Osteocyte (in vitro differentiated cells): Measurements from ENCODE around the gene CADM2. TPM values are rescaled to one million over a fixed set of nuclear protein-coding genes. Genes with fewer than 3 reads are reported as not detected.

ENCODE experiments used
- DNase-seq: peaks from one replicate; pipeline ENCODE4 v3.0.0; 2021; ENCODE audit warnings: mixed read lengths; ENCODE audit not compliant: unreplicated experiment; ENCODE audit errors: extremely low spot score
- H3K27ac Mint-ChIP-seq: one replicate; pipeline ENCODE4 v1.8.0; 2021; ENCODE audit warnings: mild to moderate bottlenecking, mixed read lengths; ENCODE audit not compliant: unreplicated experiment
- H3K27me3 Mint-ChIP-seq: one replicate; pipeline ENCODE4 v1.8.0; 2021; ENCODE audit warnings: mixed read lengths; ENCODE audit not compliant: unreplicated experiment
- H3K36me3 Mint-ChIP-seq: one replicate; pipeline ENCODE4 v1.8.0; 2021; ENCODE audit warnings: mixed read lengths; ENCODE audit not compliant: unreplicated experiment
- H3K4me1 Mint-ChIP-seq: one replicate; pipeline ENCODE4 v1.8.0; 2021; ENCODE audit warnings: mixed read lengths; ENCODE audit not compliant: unreplicated experiment
- H3K4me3 Mint-ChIP-seq: one replicate; pipeline ENCODE4 v1.8.0; 2021; ENCODE audit warnings: mild to moderate bottlenecking, moderate library complexity, mixed read lengths; ENCODE audit not compliant: unreplicated experiment
- H3K9me3 Mint-ChIP-seq: one replicate; pipeline ENCODE4 v1.8.0; 2021; ENCODE audit warnings: mixed read lengths; ENCODE audit not compliant: unreplicated experiment
- total RNA-seq: library from RNA; stranded (reverse); gene quantifications from 2 replicates; pipeline ENCODE4 v1.2.1, GENCODE V29; 2021
- TF ChIP-seq, protein P1 (sequence below): fragments of 200-600 bp; sonication (generic); IDR thresholded peaks from 2 replicates; pipeline ENCODE4 v1.5.0; 2021; ENCODE audit warnings: antibody characterized with exemption, mild to moderate bottlenecking, moderate library complexity

Gene CADM2
- total RNA-seq, 1 donor from 2014 or later = 1.5 TPM

DNA sequence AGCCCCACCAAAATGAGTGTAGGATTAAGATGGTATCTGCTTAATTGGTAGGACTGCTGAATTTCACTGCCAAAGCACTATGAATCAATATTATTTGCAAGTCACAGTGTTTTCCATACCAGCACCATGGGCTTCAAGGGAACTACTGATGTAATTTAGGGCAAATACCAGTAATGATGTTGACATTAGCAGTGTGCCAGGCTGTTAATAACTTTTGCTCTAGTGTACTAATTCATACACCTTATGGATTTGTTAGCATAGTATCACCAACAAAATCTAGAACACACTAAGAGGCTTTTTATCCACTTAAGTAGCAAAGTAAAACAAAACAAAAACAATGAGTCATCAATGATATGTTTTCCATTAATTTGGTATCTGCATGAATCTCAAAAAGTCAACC, 888.2 kb downstream of the CADM2 start:
- Mint-ChIP-seq H3K36me3 (no peaks in the 10 kb centered on the region), H3K9me3 (no peaks in the 10 kb centered on the region), H3K27me3 (peaks cover 3% of the 10 kb centered on the region), H3K27ac (no peak overlapping the region), H3K4me3 (no peak overlapping the region), H3K4me1 (no peaks in the 10 kb centered on the region)
- no peak for DNase-seq
- TF ChIP-seq, protein P1, sequence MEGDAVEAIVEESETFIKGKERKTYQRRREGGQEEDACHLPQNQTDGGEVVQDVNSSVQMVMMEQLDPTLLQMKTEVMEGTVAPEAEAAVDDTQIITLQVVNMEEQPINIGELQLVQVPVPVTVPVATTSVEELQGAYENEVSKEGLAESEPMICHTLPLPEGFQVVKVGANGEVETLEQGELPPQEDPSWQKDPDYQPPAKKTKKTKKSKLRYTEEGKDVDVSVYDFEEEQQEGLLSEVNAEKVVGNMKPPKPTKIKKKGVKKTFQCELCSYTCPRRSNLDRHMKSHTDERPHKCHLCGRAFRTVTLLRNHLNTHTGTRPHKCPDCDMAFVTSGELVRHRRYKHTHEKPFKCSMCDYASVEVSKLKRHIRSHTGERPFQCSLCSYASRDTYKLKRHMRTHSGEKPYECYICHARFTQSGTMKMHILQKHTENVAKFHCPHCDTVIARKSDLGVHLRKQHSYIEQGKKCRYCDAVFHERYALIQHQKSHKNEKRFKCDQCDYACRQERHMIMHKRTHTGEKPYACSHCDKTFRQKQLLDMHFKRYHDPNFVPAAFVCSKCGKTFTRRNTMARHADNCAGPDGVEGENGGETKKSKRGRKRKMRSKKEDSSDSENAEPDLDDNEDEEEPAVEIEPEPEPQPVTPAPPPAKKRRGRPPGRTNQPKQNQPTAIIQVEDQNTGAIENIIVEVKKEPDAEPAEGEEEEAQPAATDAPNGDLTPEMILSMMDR = no peak

DNA sequence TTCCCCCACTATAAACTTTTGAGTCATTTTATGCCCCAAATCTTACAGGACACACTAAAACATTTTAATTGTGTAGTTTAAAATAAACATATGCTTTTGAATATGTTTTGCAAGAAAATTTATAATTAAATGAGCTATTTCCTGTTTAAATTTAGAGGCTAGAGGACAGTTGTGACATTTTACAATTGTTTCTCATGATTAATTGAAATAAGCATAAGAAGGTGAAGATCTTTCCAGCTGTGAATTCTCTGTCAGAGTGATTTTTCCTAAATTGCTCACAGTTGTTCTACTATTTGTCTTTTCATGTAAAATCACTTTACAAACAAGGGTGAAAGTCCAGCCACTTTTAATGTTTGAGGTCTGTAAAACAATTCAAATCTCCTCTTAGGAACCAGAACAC, 892.3 kb downstream of the CADM2 start:
- peaks cover 3% of the 10 kb centered on the region for H3K27me3 Mint-ChIP-seq
- TF ChIP-seq, protein P1 = no peak
- H3K4me1 Mint-ChIP-seq = no peaks in the 10 kb centered on the region
- no peak overlapping the region for H3K27ac Mint-ChIP-seq
- no peak overlapping the region for H3K4me3 Mint-ChIP-seq
- H3K36me3 Mint-ChIP-seq = no peaks in the 10 kb centered on the region
- no peak for DNase-seq
- no peaks in the 10 kb centered on the region for H3K9me3 Mint-ChIP-seq

DNA sequence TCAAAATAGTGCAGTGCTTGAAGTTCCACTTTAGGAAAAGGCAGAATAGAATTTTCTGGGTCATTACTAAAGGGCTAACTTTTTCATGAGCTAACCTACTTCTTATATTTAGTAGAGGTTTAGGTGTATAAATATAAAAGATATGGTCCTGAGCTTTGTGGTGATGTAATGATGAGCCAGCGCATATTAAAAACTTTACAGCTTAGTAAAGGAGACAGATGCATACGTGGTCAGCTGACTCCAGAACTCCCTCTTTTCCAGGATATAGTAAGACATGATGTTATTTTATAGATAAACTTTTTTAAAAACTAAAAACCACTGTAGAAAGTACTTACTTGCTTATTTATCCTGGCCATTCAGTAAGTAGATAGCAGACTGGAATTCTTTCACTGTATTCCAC, 895.0 kb downstream of the CADM2 start:
- H3K27me3 Mint-ChIP-seq = peaks cover 3% of the 10 kb centered on the region
- H3K9me3 Mint-ChIP-seq = no peaks in the 10 kb centered on the region
- H3K4me3 Mint-ChIP-seq = no peak overlapping the region
- TF ChIP-seq, protein P1 = no peak
- H3K27ac Mint-ChIP-seq = no peak overlapping the region
- no peaks in the 10 kb centered on the region for H3K4me1 Mint-ChIP-seq
- no peaks in the 10 kb centered on the region for H3K36me3 Mint-ChIP-seq
- no peak for DNase-seq

DNA sequence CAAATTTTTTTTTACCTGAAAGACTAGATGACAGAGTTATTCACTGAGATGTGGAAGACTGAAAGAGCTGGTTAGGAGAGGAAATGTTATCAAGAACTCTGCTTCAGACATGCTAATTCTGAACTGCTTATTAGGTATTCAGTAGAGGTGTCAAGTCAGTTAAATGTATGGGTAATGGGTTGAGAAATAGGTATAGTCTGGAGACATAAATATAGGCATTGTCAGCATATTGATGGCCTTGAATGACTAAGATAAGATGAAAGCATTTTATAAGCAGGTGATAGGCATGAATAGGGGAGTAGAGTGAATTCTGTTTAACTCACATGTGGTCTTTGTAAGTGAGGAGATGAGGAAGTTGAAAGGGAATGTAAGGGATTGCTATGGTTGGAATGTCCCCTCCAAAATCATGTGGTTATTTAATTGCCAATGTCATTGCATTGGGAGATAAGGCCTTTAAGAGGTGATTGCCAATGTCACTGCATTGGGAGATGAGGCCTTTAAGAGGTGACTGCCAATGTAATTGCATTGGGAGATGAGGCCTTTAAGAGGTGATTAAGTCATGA, 904.2 kb downstream of the CADM2 start:
- no peak for DNase-seq
- H3K4me1 Mint-ChIP-seq = no peaks in the 10 kb centered on the region
- H3K9me3 Mint-ChIP-seq = no peaks in the 10 kb centered on the region
- H3K4me3 Mint-ChIP-seq = no peak overlapping the region
- no peak overlapping the region for H3K27ac Mint-ChIP-seq
- TF ChIP-seq, protein P1 = no peak
- H3K27me3 Mint-ChIP-seq = peaks cover 8% of the 10 kb centered on the region
- no peaks in the 10 kb centered on the region for H3K36me3 Mint-ChIP-seq

DNA sequence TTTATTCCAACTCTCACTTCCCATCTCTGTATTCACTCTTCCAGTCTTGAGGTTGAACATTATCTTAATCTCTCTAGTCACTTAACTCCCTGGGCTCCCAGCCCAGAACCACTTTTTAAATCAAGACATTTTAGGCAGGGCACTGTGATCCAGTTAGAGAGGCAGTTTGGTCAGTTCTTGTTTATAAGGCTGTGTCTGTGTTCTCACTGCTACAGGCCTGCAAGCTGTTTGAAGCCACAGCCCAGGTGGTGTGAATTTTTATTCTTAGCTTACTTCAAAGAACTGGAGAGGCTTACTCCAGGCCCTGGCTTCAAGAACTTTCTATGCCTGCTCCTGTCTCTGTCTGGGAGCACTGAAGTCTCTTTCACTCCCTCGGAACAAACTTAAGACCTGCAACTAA, 906.1 kb downstream of the CADM2 start:
- Mint-ChIP-seq H3K4me1 (no peaks in the 10 kb centered on the region), H3K36me3 (no peaks in the 10 kb centered on the region), H3K27me3 (peaks cover 8% of the 10 kb centered on the region), H3K4me3 (no peak overlapping the region), H3K9me3 (no peaks in the 10 kb centered on the region), H3K27ac (no peak overlapping the region)
- no peak for DNase-seq
- TF ChIP-seq, protein P1 = no peak
